IPS-18a (cell line): ENCODE data around the gene LAMTOR5.
"Not testable (repeated sequence)": the region's sequence is repeated elsewhere in the genome, so short reads cannot be mapped to it uniquely, and the experiment has no call there.

Experiments
- H3K27ac ChIP-seq: one replicate; pipeline ENCODE4 v1.5.1; 2013; ENCODE audit warnings: low read length
- H3K27me3 ChIP-seq: one replicate; pipeline ENCODE4 v1.6.1; 2013; ENCODE audit warnings: mild to moderate bottlenecking, low read length; ENCODE audit not compliant: control insufficient read depth, insufficient read depth
- H3K36me3 ChIP-seq: one replicate; pipeline ENCODE4 v1.6.1; 2013; ENCODE audit warnings: low read depth, low read length; ENCODE audit not compliant: control insufficient read depth
- H3K4me1 ChIP-seq: one replicate; pipeline ENCODE4 v1.6.1; 2013; ENCODE audit warnings: low read depth, low read length; ENCODE audit not compliant: control insufficient read depth
- H3K4me3 ChIP-seq: one replicate; pipeline ENCODE4 v1.5.1; 2013; ENCODE audit warnings: low read length
- H3K9ac ChIP-seq: one replicate; pipeline ENCODE4 v1.6.1; 2013; ENCODE audit warnings: mild to moderate bottlenecking, low read length, moderate library complexity
- H3K9me3 ChIP-seq: one replicate; pipeline ENCODE4 v1.6.1; 2013; ENCODE audit warnings: low read depth, low read length; ENCODE audit not compliant: control insufficient read depth

The LAMTOR5 gene

GRCh38 chr1:110425612-110426152 is 18.2 kb upstream of the LAMTOR5 start:
- H3K27ac ChIP-seq: no peak overlapping the region
- H3K4me3 ChIP-seq: no peak overlapping the region
- H3K4me1 ChIP-seq: no peaks in the 10 kb centered on the region
- H3K36me3 ChIP-seq: no peaks in the 10 kb centered on the region
- no peak overlapping the region for H3K9ac ChIP-seq
- H3K9me3 ChIP-seq: no peaks in the 10 kb centered on the region
- H3K27me3 ChIP-seq: no peaks in the 10 kb centered on the region

- Histone ChIP-seq H3K9ac (no peak overlapping the region), H3K36me3 (no peaks in the 10 kb centered on the region), H3K27ac (no peak overlapping the region), H3K9me3 (no peaks in the 10 kb centered on the region), H3K27me3 (no peaks in the 10 kb centered on the region), H3K4me3 (no peak overlapping the region), H3K4me1 (no peaks in the 10 kb centered on the region)
Observed at GRCh38 chr1:110424699-110425611, 17.5 kb upstream of the LAMTOR5 start.

- H3K4me3 ChIP-seq: no peak overlapping the region
- H3K27me3 ChIP-seq: no peaks in the 10 kb centered on the region
- no peaks in the 10 kb centered on the region for H3K9me3 ChIP-seq
- H3K4me1 ChIP-seq: no peaks in the 10 kb centered on the region
- H3K9ac ChIP-seq: no peak overlapping the region
- H3K27ac ChIP-seq: no peak overlapping the region
- H3K36me3 ChIP-seq: no peaks in the 10 kb centered on the region
Observed at GRCh38 chr1:110420874-110421793, 13.6 kb upstream of the LAMTOR5 start.

- Histone ChIP-seq H3K4me1 (no peaks in the 10 kb centered on the region), H3K36me3 (no peaks in the 10 kb centered on the region), H3K4me3 (no peak overlapping the region), H3K27ac (no peak overlapping the region), H3K27me3 (no peaks in the 10 kb centered on the region), H3K9ac (no peak overlapping the region), H3K9me3 (no peaks in the 10 kb centered on the region)
Observed at GRCh38 chr1:110420023-110420662, 12.6 kb upstream of the LAMTOR5 start.

GRCh38 chr1:110418729-110419128 is 11.2 kb upstream of the LAMTOR5 start:
- Histone ChIP-seq H3K9ac (no peak overlapping the region), H3K36me3 (no peaks in the 10 kb centered on the region), H3K9me3 (no peaks in the 10 kb centered on the region), H3K27me3 (no peaks in the 10 kb centered on the region), H3K4me3 (no peak overlapping the region), H3K27ac (no peak overlapping the region), H3K4me1 (no peaks in the 10 kb centered on the region)

GRCh38 chr1:110413045-110413444 is 5.6 kb upstream of the LAMTOR5 start:
- H3K9me3 ChIP-seq, H3K27ac ChIP-seq, H3K4me3 ChIP-seq, H3K27me3 ChIP-seq, H3K36me3 ChIP-seq, H3K9ac ChIP-seq, H3K4me1 ChIP-seq: not testable (repeated sequence)

GRCh38 chr1:110412576-110412975 is 5.1 kb upstream of the LAMTOR5 start:
- Histone ChIP-seq H3K4me3 (no peak overlapping the region), H3K9ac (no peak overlapping the region), H3K9me3 (no peaks in the 10 kb centered on the region), H3K36me3 (no peaks in the 10 kb centered on the region), H3K27ac (no peak overlapping the region), H3K4me1 (no peaks in the 10 kb centered on the region), H3K27me3 (peaks cover 4% of the 10 kb centered on the region)

- Histone ChIP-seq H3K4me3 (no peak overlapping the region), H3K9me3 (no peaks in the 10 kb centered on the region), H3K27me3 (peaks cover 4% of the 10 kb centered on the region), H3K36me3 (no peaks in the 10 kb centered on the region), H3K4me1 (no peaks in the 10 kb centered on the region), H3K9ac (no peak overlapping the region), H3K27ac (no peak overlapping the region)
Observed at GRCh38 chr1:110411173-110411735, 3.8 kb upstream of the LAMTOR5 start.

- Histone ChIP-seq H3K27me3 (peaks cover 4% of the 10 kb centered on the region), H3K9ac (no peak overlapping the region), H3K9me3 (no peaks in the 10 kb centered on the region), H3K4me1 (no peaks in the 10 kb centered on the region), H3K4me3 (no peak overlapping the region), H3K36me3 (peaks cover 9% of the 10 kb centered on the region), H3K27ac (no peak overlapping the region)
Observed at GRCh38 chr1:110409316-110409715, 1.8 kb upstream of the LAMTOR5 start.

- Histone ChIP-seq H3K9ac (peak overlapping the region; percentile 91), H3K27me3 (peaks cover 4% of the 10 kb centered on the region), H3K36me3 (peaks cover 16% of the 10 kb centered on the region), H3K4me1 (no peaks in the 10 kb centered on the region), H3K27ac (no peak overlapping the region), H3K9me3 (no peaks in the 10 kb centered on the region), H3K4me3 (peak overlapping the region; percentile 99)
Observed at GRCh38 chr1:110408488-110408887, 994 bp upstream of the LAMTOR5 start.

- not testable (repeated sequence) for H3K4me1 ChIP-seq, H3K27me3 ChIP-seq, H3K9me3 ChIP-seq, H3K27ac ChIP-seq
- Histone ChIP-seq H3K36me3 (peaks cover 37% of the 10 kb centered on the region), H3K9ac (peak overlapping the region; percentile 91), H3K4me3 (peak overlapping the region; percentile 99)
Observed at GRCh38 chr1:110406407-110406806, 1.1 kb downstream of the LAMTOR5 start.
